Heart right ventricle (tissue), 16 donors: ENCODE measurements around the gene RASL12. TPM values are rescaled to one million over a fixed set of nuclear protein-coding genes. Genes with fewer than 3 reads are reported as not detected.

ENCODE experiments used
- ATAC-seq, 8 donors: fragments of 200-7000 bp; cut with Tn5 transposase; one replicate each; pipeline ENCODE4 v1.9.1; 2020; ENCODE audit warnings: mild to moderate bottlenecking in 8 of 8, moderate library complexity in 8 of 8, moderate number of reproducible peaks in 1 of 8
- DNase-seq, 2 donors: peaks; one replicate each; pipeline ENCODE4 v3.0.0-alpha.2; 2020
- H3K27ac ChIP-seq, 10 donors: fragments of 200-600 bp; sonication (generic) in 2 of 10; one replicate each; pipeline versions ENCODE4 v1.5.0 to v1.8.0; 2020 to 2022; ENCODE audit warnings: mild to moderate bottlenecking in 3 of 10
- H3K27me3 ChIP-seq, 7 donors: fragments of 200-600 bp; one replicate each; pipeline ENCODE4 v1.8.0; 2021 to 2022; ENCODE audit warnings: mild to moderate bottlenecking in 2 of 7
- H3K36me3 ChIP-seq, 9 donors: fragments of 200-600 bp; sonication (generic) in 1 of 9; one replicate each; pipeline versions ENCODE4 v1.5.0 to v1.8.0; 2020 to 2022; ENCODE audit warnings: mild to moderate bottlenecking in 2 of 9
- H3K4me1 ChIP-seq, 9 donors: fragments of 200-600 bp; sonication (generic) in 1 of 9; one replicate each; pipeline versions ENCODE4 v1.5.0 to v1.8.0; 2020 to 2022; ENCODE audit warnings: mild to moderate bottlenecking in 4 of 9
- H3K4me3 ChIP-seq, 10 donors: fragments of 200-600 bp; sonication (generic) in 2 of 10; one replicate each; pipeline versions ENCODE4 v1.5.0 to v1.8.0; 2020 to 2022; ENCODE audit warnings: mild to moderate bottlenecking in 7 of 10, moderate library complexity in 2 of 10
- H3K9me3 ChIP-seq, 11 donors: fragments of 200-600 bp in 10 of 11; sonication (generic) in 2 of 11; one replicate each; pipeline versions ENCODE4 v1.5.0 to v1.8.0; 2013 to 2022; ENCODE audit warnings: mild to moderate bottlenecking in 2 of 11, control low read depth in 1 of 11, moderate library complexity in 1 of 11
- WGBS, 2 donors: extraction: QIAGEN DNeasy Blood & Tissue Kit; methylation state at CpG; one replicate each; pipeline ENCODE4 v1.1.7; 2013; ENCODE audit warnings: inconsistent platforms in 1 of 2; 5-methylcytosine and 5-hydroxymethylcytosine counted together
- intact Hi-C, 10 donors: fragments of 100-400 bp; cut with DNase I; formaldehyde crosslinking; loops; one replicate each; pipeline versions ENCODE4 v1.11.1 to v1.14.2; 2022
- polyA plus RNA-seq, 2 donors: library from polyadenylated mRNA; stranded (reverse); fragments of 200-250 nt; gene quantifications; one replicate each; pipeline ENCODE4 v1.2.3, GENCODE V29; 2013
- total RNA-seq, 10 donors: library from RNA; stranded (reverse); fragmentation: NEBNext Ultra II Directional in 3 of 10; extraction: Animal tissue kit (Norgen Biotek cat#: 25700) in 3 of 10; gene quantifications; one replicate each; pipeline versions ENCODE4 v1.2.1 to v1.2.4, GENCODE V29; 2021 to 2023
- TF ChIP-seq, protein P1 (sequence below), 9 donors: fragments of 200-600 bp; sonication (generic) in 2 of 9; IDR thresholded peaks; one replicate each; pipeline versions ENCODE4 v1.5.0 to v1.8.0; 2021 to 2022; ENCODE audit warnings: antibody characterized with exemption in 9 of 9, mild to moderate bottlenecking in 5 of 9, moderate library complexity in 1 of 9
- donor health status: Arrhythmogenic right ventricular cardiomyopathy.
- donor health status: ischemic (EF 13 %, LVEDD 7.1; RV severe dilation, severe dysfunction).
- donor health status: healthy with polysubstance abuse.
- donor health status: DM: no; HTN: yes; CAD: no.
- donor health status: DM: no; HTN: no; CAD: no.
- donor health status: ischemic (EF 25% LVEDD 6.9; RV normal size, moderate dysfunction).
- donor health status: ischemic (EF 25% LVEDD 5.7; RV mildly dilated, moderate dysfunction).
- donor health status: healthy.
- donor health status: DM: yes; HTN: yes; CAD: no.
- donor health status: Ischemic cardiomyopathy.
- donor health status: ischemic (EF 35%, LVEDD 5.7; RV mildly dilated, moderate dysfunction).
- donor health status: nonischemic (EF 11% LVEDD 7.7; RV severe dilation, severe dysfunction).
- donor health status: DM: yes; HTN: yes; CAD: no.
- donor health status: PGD.
- donor health status: ischemic (EF 29% LVEDD 5.4; RV normal size, mild dysfunction).
- donor health status: nonischemic (EF 23%, LVEDD 6.1; RV moderate dilation, normal function).

Gene RASL12
- total and polyA plus RNA-seq, 12 donors, result 4.4 to 20.1 (median 12.9) TPM

GRCh38 chr15:65059931-65060596 lies 7.7 kb downstream of the RASL12 start:
- intact Hi-C loops, result loop anchor here in 4 of 10 donors (5.0 to 10.0 kb wide), 4 partner anchors 37 to 225 kb away; partner anchors contain the start of gene PARP16 (in 1 of the 4)
- peaks cover 0 to 35% (median 0%) of the 10 kb centered on the region in 9 donors for H3K36me3 ChIP-seq
- H3K9me3 ChIP-seq, result no peaks in the 10 kb centered on the region
- peaks cover 9 to 83% (median 36%) of the 10 kb centered on the region in 9 donors for H3K4me1 ChIP-seq
- ATAC-seq (peak in 4 of 8 donors; percentile 11 to 58 (median 18)), DNase-seq (no peak)
- TF ChIP-seq, protein P1, sequence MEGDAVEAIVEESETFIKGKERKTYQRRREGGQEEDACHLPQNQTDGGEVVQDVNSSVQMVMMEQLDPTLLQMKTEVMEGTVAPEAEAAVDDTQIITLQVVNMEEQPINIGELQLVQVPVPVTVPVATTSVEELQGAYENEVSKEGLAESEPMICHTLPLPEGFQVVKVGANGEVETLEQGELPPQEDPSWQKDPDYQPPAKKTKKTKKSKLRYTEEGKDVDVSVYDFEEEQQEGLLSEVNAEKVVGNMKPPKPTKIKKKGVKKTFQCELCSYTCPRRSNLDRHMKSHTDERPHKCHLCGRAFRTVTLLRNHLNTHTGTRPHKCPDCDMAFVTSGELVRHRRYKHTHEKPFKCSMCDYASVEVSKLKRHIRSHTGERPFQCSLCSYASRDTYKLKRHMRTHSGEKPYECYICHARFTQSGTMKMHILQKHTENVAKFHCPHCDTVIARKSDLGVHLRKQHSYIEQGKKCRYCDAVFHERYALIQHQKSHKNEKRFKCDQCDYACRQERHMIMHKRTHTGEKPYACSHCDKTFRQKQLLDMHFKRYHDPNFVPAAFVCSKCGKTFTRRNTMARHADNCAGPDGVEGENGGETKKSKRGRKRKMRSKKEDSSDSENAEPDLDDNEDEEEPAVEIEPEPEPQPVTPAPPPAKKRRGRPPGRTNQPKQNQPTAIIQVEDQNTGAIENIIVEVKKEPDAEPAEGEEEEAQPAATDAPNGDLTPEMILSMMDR (IDR thresholded peaks at IDR 0.05), result no peak
- H3K4me3 ChIP-seq, result no peak overlapping the region
- WGBS, 2 donors, result 69 to 73% methylated on average over 4 of the region's 4 CpGs
- H3K27ac ChIP-seq, result peak overlapping the region in 7 of 10 donors; percentile 31 to 61 (median 45)
- peaks cover 0 to 5% (median 0%) of the 10 kb centered on the region in 7 donors for H3K27me3 ChIP-seq

GRCh38 chr15:65059369-65059750 lies 8.4 kb downstream of the RASL12 start:
- Histone ChIP-seq H3K9me3 (no peaks in the 10 kb centered on the region), H3K27ac (peak overlapping the region in 6 of 10 donors; percentile 35 to 61 (median 46)), H3K27me3 (no peaks in the 10 kb centered on the region), H3K4me3 (no peak overlapping the region), H3K36me3 (peaks cover 0 to 35% (median 0%) of the 10 kb centered on the region in 9 donors), H3K4me1 (peaks cover 9 to 83% (median 42%) of the 10 kb centered on the region in 9 donors)
- 80 to 83% methylated on average over 3 of the region's 3 CpGs for WGBS, 2 donors
- ATAC-seq, result no peak
- intact Hi-C loops, result loop anchor here in 4 of 10 donors (5.0 to 10.0 kb wide), 4 partner anchors 38 to 225 kb away; partner anchors contain the start of gene PARP16 (in 1 of the 4)
- TF ChIP-seq, protein P1 (IDR thresholded peaks at IDR 0.05), result no peak
- no peak for DNase-seq

GRCh38 chr15:65058394-65059368 lies 9.1 kb downstream of the RASL12 start:
- TF ChIP-seq, protein P1 (IDR thresholded peaks at IDR 0.05), result no peak
- H3K4me1 ChIP-seq, result peaks cover 9 to 77% (median 42%) of the 10 kb centered on the region in 9 donors
- H3K4me3 ChIP-seq, result no peak overlapping the region
- peaks cover 0 to 40% (median 0%) of the 10 kb centered on the region in 9 donors for H3K36me3 ChIP-seq
- intact Hi-C loops, result loop anchor here in 4 of 10 donors (5.0 to 10.0 kb wide), 4 partner anchors 39 to 226 kb away; partner anchors contain the start of gene PARP16 (in 1 of the 4)
- DNase-seq, result no peak
- ATAC-seq, result no peak
- no peaks in the 10 kb centered on the region for H3K9me3 ChIP-seq
- no peaks in the 10 kb centered on the region for H3K27me3 ChIP-seq
- 87 to 90% methylated on average over 16 of the region's 16 CpGs for WGBS, 2 donors
- H3K27ac ChIP-seq, result peak overlapping the region in 2 of 10 donors; percentile 45 to 47

DNA sequence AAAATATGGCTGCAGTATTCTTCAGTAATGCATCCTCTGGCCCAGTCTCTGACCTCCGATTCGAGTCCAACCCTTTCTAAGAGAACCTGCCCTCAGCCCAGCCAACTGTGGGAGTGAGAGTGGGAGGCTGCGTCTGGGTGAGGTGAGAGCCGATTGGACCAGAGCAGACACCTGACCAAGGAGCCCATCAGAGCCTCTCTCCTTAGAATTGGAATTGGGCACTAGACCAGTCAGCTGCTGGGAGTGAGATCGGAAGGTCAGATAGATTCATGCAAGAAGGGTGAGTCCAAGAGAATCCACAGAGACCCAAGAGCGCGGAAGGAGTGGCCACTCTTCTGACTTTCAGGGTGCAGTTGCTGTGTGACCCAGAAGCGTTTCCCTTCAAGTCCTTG lies 10.2 kb downstream of the RASL12 start:
- no peak for ATAC-seq
- Histone ChIP-seq H3K27me3 (no peaks in the 10 kb centered on the region), H3K4me3 (no peak overlapping the region), H3K27ac (no peak overlapping the region), H3K36me3 (peaks cover 0 to 47% (median 0%) of the 10 kb centered on the region in 9 donors), H3K9me3 (no peaks in the 10 kb centered on the region), H3K4me1 (peaks cover 9 to 66% (median 37%) of the 10 kb centered on the region in 9 donors)
- 86 to 89% methylated on average over 8 of the region's 8 CpGs for WGBS, 2 donors
- TF ChIP-seq, protein P1 (IDR thresholded peaks at IDR 0.05), result no peak
- no peak for DNase-seq
- intact Hi-C loops, result loop anchor here in 4 of 10 donors (5.0 to 10.0 kb wide), 4 partner anchors 40 to 227 kb away; partner anchors contain the start of gene PARP16 (in 1 of the 4)
